ENCODE measurements around the gene SLC2A9. TPM values are rescaled to one million over a fixed set of nuclear protein-coding genes. Genes with fewer than 3 reads are reported as not detected.

SLC2A9 gene
- total RNA-seq, 4 donors from 2014 or later, result 8.0 to 18.7 (median 11.5) TPM

DNA sequence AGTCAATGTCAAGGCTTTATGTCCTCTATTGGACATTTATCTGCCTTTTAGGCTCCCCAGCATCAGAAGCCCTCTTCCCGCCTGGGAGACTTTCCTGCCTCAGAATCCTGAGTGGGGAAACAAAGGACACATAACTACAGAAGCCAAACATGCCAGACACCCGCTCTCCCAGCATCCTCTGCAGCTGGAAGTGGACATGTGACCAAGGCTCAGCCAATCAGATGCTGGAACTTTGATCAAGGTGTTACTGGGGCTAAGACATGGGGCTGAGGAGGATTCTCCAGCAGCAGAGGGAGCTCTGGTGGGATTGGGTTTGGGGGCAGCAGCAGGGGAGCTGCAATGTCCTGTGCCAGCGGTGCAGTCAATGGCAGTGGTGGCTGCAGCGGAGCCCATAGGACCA lies 19.5 kb downstream of the SLC2A9 start:
- TF ChIP-seq CTCF (IDR thresholded peaks at IDR 0.05) (no peak), POLR2A (IDR thresholded peaks at IDR 0.05) (no peak)
- no peaks in the 10 kb centered on the region for H3K27me3 ChIP-seq
- WGBS, 2 donors, result 100% methylated on average over 1 of the region's 4 CpGs
- H3K27ac ChIP-seq, result no peak overlapping the region
- no peak overlapping the region for H3K4me3 ChIP-seq
- intact Hi-C loops (cut with DNase I), result no loop called here
- no peak for DNase-seq
- H3K9me3 ChIP-seq, result no peaks in the 10 kb centered on the region
- peaks cover 16 to 42% (median 22%) of the 10 kb centered on the region in 3 donors for H3K4me1 ChIP-seq
- no peaks in the 10 kb centered on the region for H3K36me3 ChIP-seq

GRCh38 chr4:9999956-10000561 lies 21.2 kb downstream of the SLC2A9 start:
- Histone ChIP-seq H3K4me3 (no peak overlapping the region), H3K9me3 (no peaks in the 10 kb centered on the region), H3K27ac (no peak overlapping the region), H3K36me3 (peaks cover 0 to 6% (median 0%) of the 10 kb centered on the region in 3 donors), H3K4me1 (peaks cover 0 to 25% (median 7%) of the 10 kb centered on the region in 3 donors), H3K27me3 (no peaks in the 10 kb centered on the region)
- 58 to 75% methylated on average over 4 of the region's 4 CpGs for WGBS, 2 donors
- intact Hi-C loops (cut with DNase I), result no loop called here
- TF ChIP-seq POLR2A (IDR thresholded peaks at IDR 0.05), result no peak
- no peak for TF ChIP-seq CTCF (IDR thresholded peaks at IDR 0.05)
- no peak for DNase-seq

DNA sequence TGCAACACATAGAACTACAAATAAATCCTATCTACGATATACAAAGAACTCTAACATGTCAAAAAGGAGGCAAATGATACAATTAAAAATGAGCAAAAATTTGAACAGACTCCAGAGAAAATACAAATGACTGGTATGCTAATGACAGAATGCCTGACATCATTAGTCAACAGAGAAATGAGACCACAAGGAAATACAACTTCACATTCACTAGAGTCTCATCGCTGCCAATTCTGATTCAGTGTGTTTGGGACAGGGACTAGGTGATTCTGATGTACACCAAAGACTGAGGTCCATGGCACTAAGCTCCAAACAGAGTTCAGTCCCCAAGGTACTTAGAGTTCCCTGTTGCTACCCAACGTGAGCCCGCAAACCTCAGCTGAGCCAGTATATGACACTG lies 23.4 kb downstream of the SLC2A9 start:
- Histone ChIP-seq H3K36me3 (peaks cover 0 to 28% (median 0%) of the 10 kb centered on the region in 3 donors), H3K27me3 (no peaks in the 10 kb centered on the region), H3K9me3 (no peaks in the 10 kb centered on the region), H3K27ac (no peak overlapping the region), H3K4me3 (no peak overlapping the region), H3K4me1 (peaks cover 0 to 7% (median 0%) of the 10 kb centered on the region in 3 donors)
- no peak for DNase-seq
- 63 to 64% methylated on average over 4 of the region's 4 CpGs for WGBS, 2 donors
- TF ChIP-seq POLR2A (IDR thresholded peaks at IDR 0.05) (no peak), CTCF (IDR thresholded peaks at IDR 0.05) (no peak)
- intact Hi-C loops (cut with DNase I), result no loop called here

DNA sequence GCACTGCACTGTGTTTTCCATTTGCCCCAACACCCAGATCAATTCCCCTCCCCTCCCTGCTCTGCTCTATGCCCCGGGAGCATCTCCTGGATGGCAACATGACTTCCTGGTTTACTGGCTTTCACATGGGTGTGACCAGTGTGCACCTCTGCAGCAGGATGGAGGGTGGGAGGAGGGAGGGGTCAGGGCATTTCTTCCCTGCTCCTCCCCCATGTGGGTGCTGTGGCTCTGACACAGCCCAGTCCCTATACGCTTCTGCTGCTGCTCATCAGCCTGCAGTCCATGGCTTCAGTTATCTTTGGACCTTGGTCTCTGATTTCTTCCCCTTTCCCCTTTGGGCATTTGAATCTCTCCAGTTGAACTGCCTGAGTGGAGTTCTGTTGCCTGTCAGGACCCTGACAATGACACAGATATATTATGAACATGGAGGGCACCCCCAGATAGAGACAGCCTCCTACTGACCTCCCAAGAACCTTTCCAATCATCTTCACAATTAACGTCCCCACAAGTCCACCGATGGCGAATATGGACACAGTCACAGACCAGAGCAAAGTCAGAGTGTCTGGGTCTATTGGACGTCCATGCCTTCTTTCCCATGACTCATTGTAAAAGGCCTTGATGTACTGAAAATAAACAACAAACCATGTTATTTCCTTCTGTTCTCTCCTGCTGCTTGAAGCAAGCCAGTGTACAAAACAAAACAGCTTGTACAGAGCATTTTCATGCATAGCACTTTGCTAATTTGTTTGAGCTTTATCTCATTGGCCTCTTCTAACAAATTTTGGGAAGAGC lies 24.8 kb downstream of the SLC2A9 start:
- no peak for DNase-seq

More for the DNA sequence above, 24.8 kb downstream of the SLC2A9 start:
- Histone ChIP-seq H3K27me3 (no peaks in the 10 kb centered on the region), H3K4me3 (no peak overlapping the region), H3K9me3 (no peaks in the 10 kb centered on the region), H3K4me1 (no peaks in the 10 kb centered on the region), H3K27ac (no peak overlapping the region), H3K36me3 (peaks cover 0 to 38% (median 0%) of the 10 kb centered on the region in 3 donors)
- 60 to 77% methylated on average over 6 of the region's 6 CpGs for WGBS, 2 donors
- intact Hi-C loops (cut with DNase I), result no loop called here
- no peak for TF ChIP-seq CTCF (IDR thresholded peaks at IDR 0.05)
- TF ChIP-seq POLR2A (IDR thresholded peaks at IDR 0.05), result no peak
